CD4-positive, alpha-beta T cell treated with Interferon gamma for 1 hour (primary cell): Measurements from ENCODE around the gene PHLPP2.
A peak's percentile ranks its signal among the peaks of the same experiment; 100 is the strongest.
"Not testable (repeated sequence)": the region's sequence is repeated elsewhere in the genome, so short reads cannot be mapped to it uniquely, and the experiment has no call there.

Source experiments
- DNase-seq: peaks from one replicate; pipeline ENCODE4 v3.0.0-alpha.2; 2020

PHLPP2 gene

DNA sequence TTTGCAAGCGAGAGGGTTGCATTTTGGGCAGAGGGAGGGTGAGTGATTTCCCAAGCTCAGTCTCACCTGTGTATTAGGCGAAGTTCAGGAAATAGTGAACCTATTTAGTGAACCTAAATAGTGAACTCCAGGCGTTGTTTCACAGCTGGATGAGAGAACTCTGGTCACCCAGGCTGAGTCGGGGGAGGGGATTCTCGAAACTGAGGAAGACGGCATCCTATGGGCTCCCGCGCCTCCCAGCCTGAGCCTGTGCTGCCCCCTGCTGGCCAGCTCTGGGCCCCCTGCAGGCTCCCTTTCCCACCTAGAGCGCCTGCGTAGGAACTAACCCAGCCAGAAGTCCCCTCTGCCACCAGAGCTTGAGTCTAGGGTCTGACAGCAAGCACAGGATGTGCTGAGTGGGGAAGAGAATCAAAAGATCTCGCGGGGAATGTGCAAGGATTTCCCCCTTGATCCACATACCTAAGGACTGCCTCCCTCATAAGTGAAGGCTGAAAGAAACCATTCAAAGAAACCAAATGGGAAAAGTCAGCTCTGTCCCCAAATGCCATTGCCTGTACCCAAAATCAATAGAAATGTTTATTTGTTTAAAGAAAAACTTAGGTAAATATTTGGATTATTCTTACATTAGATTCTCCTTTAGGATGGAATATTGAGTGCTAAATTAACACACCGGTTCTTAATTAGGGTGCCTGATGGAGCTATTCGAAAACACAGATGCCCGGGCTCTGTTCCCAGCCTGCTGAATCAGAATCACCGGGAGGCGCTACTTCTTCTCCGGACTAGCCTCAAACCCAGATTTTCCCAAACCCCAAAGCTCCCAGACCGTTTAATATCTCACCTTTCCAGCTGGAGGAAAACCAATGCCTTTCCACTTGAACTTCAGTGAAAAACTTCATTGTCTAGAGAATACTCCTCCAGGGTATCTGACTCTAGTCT, 113.3 kb downstream of the PHLPP2 start:
- peak; percentile 65 for DNase-seq

DNA sequence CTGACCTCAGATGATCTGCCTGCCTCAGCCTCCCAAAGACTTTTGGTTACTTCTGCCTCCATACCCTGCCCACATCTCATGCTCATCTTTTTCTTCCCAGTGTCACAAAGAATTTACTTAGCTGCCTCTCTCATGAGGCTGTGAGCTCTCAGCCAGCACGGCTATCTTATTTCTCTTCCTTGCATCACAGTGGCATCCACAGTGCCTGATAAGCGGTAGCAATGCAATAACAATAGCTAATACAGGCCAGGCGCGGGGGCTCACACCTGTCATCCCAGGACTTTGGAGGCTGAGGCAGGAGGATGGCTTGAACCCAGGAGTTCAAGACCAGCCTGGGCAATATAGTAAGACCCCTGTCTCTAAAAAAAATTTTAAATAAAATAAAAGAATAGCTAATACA, 114.1 kb downstream of the PHLPP2 start:
- DNase-seq: no peak

DNA sequence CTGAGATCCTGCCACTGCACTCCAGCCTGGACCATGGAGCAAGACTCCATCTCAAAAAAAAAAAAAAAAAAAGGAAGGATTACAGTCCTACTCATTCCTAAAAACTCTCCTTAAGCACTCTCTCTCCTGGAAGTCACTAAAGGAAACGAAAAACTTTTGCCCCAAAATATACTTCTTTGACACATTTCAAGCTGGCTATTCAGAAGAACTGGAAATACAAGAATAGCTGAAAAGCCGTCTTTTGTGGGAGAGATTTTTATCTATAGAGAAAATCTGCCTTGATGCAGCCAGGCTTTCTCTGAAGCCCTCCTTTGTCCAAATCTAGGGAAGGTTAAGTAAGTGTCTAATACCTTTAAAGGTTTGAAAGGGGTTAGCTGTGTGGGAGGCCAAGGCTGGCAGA, 115.4 kb downstream of the PHLPP2 start:
- DNase-seq: no peak

- no peak for DNase-seq
These were observed 123.7 kb downstream of the PHLPP2 start for GRCh38 chr16:71600822-71601221.

DNA sequence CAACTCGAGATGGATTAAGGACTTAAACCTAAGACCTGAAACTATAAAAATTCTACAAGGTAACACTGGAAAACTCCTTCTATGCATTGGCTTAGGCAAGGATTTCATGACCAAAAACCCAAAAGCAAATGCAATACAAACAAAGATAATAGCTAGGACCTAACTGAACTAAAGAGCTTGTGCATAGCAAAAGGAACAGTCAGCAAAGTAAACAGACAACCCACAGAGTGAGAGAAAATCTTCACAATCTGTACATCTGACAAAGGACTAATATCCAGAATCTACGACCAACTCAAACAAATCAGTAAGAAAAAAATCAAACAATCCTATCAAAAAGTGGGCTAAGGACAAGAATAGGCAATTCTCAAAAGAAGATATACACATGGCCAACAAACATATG, 126.1 kb downstream of the PHLPP2 start:
- not testable (repeated sequence) for DNase-seq

GRCh38 chr16:71595340-71595826, 129.1 kb downstream of the PHLPP2 start:
- DNase-seq: not testable (repeated sequence)
